Calu3 (cell line): ENCODE results near the gene RFTN1. TPM values are rescaled to one million over a fixed set of nuclear protein-coding genes. Genes with fewer than 3 reads are reported as not detected.

Experiments
- BruUV-seq: library from RNA; stranded (reverse); fragments of 400-500 nt; replicated peaks from 2 replicates; lab custom pipeline; 2021; lab: Mats Ljungman, UMichigan
- CTCF ChIA-PET: fragments of 300-600 bp; sonication (Branson Sonifier 250); formaldehyde crosslinking; loops from one replicate; lab custom pipeline; 2022; ENCODE audit warnings: antibody characterized with exemption; lab: Charles Lee
- DNase-seq: peaks from one replicate; pipeline ENCODE4 v3.0.0; 2022
- H3K27ac Mint-ChIP-seq: one replicate; pipeline ENCODE4 v1.8.0; 2022; ENCODE audit warnings: mixed read lengths; ENCODE audit not compliant: unreplicated experiment
- H3K27me3 Mint-ChIP-seq: one replicate; pipeline ENCODE4 v1.8.0; 2022; ENCODE audit warnings: mixed read lengths; ENCODE audit not compliant: unreplicated experiment
- H3K36me3 Mint-ChIP-seq: one replicate; pipeline ENCODE4 v1.8.0; 2022; ENCODE audit warnings: mild to moderate bottlenecking, moderate library complexity, mixed read lengths; ENCODE audit not compliant: insufficient read depth, unreplicated experiment
- H3K4me1 Mint-ChIP-seq: one replicate; pipeline ENCODE4 v1.8.0; 2022; ENCODE audit warnings: mild to moderate bottlenecking, low read depth, mixed read lengths; ENCODE audit not compliant: unreplicated experiment
- H3K4me3 Mint-ChIP-seq: one replicate; pipeline ENCODE4 v1.8.0; 2022; ENCODE audit warnings: mild to moderate bottlenecking, low read depth, moderate library complexity, mixed read lengths; ENCODE audit not compliant: unreplicated experiment
- H3K9me3 Mint-ChIP-seq: one replicate; pipeline ENCODE4 v1.8.0; 2022; ENCODE audit warnings: low read depth, mixed read lengths; ENCODE audit not compliant: unreplicated experiment
- CTCF ChIP-seq: fragments of 200-600 bp; IDR thresholded peaks from one replicate; pipeline ENCODE4 v1.8.0; 2022; ENCODE audit warnings: antibody characterized with exemption; ENCODE audit not compliant: unreplicated experiment
- intact Hi-C: fragments of 100-400 bp; cut with micrococcal nuclease; formaldehyde crosslinking; loops from one replicate; pipeline ENCODE4 v1.10.0; 2022; ENCODE audit not compliant: unreplicated experiment
- total RNA-seq: library from RNA; stranded (reverse); gene quantifications from 2 replicates; pipeline ENCODE4 v1.2.3, GENCODE V29; 2022

The RFTN1 gene
- total RNA-seq, 1 experiment from 2014 or later, result 1.6 TPM

DNA sequence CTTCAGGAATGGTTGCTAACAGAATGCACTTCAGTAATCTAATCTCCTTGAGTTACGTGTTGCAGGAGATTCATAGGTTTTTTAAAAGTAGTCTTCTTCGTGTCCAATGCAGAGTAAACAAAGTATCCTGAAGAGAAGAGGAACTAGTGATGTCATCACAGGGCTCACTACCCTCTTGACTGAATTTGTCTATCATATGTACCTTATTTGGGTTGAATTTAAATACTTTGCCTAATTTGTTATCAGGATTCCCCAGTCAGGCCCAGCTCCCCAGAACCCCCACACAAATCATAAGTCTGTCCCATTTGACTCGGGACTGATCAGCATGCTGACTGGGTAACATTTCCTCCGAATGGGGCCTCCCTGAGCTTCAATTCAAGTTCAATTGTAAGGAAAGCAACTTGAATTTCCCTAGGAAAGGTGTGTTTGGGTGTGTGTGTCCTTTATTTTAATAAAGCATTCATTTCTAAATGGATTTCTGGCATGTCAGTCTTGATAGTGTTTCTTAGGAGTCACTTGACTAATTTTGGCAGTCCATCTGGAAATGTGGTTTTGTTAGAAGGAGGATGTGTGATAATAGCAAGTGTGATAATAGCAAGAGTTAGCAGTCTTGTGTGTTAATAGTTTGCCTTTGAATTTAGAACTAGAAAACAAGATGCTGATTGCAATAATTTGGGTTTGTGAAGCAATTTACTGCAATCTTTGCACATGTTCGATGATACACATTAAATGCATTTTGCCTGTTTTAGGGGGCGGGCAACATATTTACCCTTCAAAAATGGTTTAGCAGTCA is 226.6 kb downstream of the RFTN1 start:
- CTCF ChIA-PET, result interaction anchor here (0.6 kb wide), 1 partner anchor 438 kb away, joined by 3 read pairs; no protein-coding TSS in a partner anchor
- no peak overlapping the region for H3K4me3 Mint-ChIP-seq
- TF ChIP-seq CTCF, result no peak
- DNase-seq, result no peak
- no peaks in the 10 kb centered on the region for H3K4me1 Mint-ChIP-seq
- peaks cover 5% of the 10 kb centered on the region for H3K36me3 Mint-ChIP-seq
- no peaks in the 10 kb centered on the region for H3K9me3 Mint-ChIP-seq
- no peaks in the 10 kb centered on the region for H3K27me3 Mint-ChIP-seq
- BruUV-seq, result no TSS peak
- no peak overlapping the region for H3K27ac Mint-ChIP-seq
- intact Hi-C loops, result no loop called here

DNA sequence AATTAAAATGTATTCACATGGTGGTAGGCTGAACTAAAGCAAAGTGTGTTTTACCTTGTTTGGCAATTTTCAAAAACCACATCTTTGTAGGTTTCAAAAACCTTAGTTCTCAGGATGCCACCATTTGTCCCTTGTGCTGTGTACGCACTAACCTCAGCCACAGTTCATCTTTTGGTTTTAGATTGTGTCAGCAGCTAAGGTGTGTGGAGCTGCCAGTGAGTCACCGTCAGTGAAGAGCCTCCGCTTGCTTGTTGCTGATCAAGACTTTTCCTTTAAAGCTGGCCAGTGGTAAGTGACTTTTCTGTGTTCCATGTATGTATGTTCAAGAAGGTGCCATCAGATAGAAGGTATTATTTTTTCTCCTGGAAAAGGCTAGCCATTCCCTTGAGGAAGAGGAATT is 227.3 kb downstream of the RFTN1 start:
- peaks cover 6% of the 10 kb centered on the region for H3K36me3 Mint-ChIP-seq
- CTCF ChIA-PET, result no interaction called here

DNA sequence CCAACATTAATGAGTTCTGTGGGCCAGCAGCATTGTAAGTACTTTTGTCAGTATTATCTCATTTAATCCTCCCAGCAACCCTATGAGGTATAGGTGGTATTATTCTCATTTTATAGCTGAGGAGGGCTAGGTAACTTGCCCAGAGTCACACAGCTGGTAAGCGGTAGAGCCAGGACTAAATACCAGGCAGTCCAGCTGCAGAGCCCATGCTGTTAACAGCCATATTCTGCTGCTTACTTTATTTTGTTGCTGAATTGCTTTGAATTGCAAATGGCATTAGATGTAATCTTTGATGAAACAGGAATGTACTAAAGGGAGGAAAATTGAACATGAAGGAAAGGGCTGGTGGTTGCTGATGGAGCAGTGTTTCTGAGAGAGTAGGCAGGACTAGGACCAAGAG is 228.9 kb downstream of the RFTN1 start:
- no peak for DNase-seq
- no peak overlapping the region for H3K27ac Mint-ChIP-seq
- CTCF ChIA-PET, result no interaction called here
- peaks cover 6% of the 10 kb centered on the region for H3K36me3 Mint-ChIP-seq
- no peaks in the 10 kb centered on the region for H3K27me3 Mint-ChIP-seq
- TF ChIP-seq CTCF, result no peak
- no peak overlapping the region for H3K4me3 Mint-ChIP-seq
- intact Hi-C loops, result no loop called here
- no peaks in the 10 kb centered on the region for H3K9me3 Mint-ChIP-seq
- no peaks in the 10 kb centered on the region for H3K4me1 Mint-ChIP-seq
- BruUV-seq, result no TSS peak

More for the DNA sequence above, 227.3 kb downstream of the RFTN1 start:
- no peak for TF ChIP-seq CTCF
- H3K27me3 Mint-ChIP-seq, result no peaks in the 10 kb centered on the region
- no peak overlapping the region for H3K4me3 Mint-ChIP-seq
- DNase-seq, result no peak
- BruUV-seq, result no TSS peak
- intact Hi-C loops, result no loop called here
- H3K27ac Mint-ChIP-seq, result no peak overlapping the region
- H3K9me3 Mint-ChIP-seq, result no peaks in the 10 kb centered on the region
- no peaks in the 10 kb centered on the region for H3K4me1 Mint-ChIP-seq

- DNase-seq, result no peak
- CTCF ChIA-PET, result no interaction called here
- Mint-ChIP-seq H3K9me3 (no peaks in the 10 kb centered on the region), H3K27ac (no peak overlapping the region), H3K4me1 (no peaks in the 10 kb centered on the region), H3K36me3 (peaks cover 6% of the 10 kb centered on the region), H3K4me3 (no peak overlapping the region), H3K27me3 (no peaks in the 10 kb centered on the region)
- TF ChIP-seq CTCF, result no peak
- no TSS peak for BruUV-seq
- intact Hi-C loops, result no loop called here
Measured at GRCh38 chr3:16280671-16281070, 232.8 kb downstream of the RFTN1 start.
